GM23248 (cell line): ENCODE data around the gene COL15A1.

Experiments
- EZH2 ChIP-seq: fragments of 200-600 bp; sonication (generic); IDR thresholded peaks from 2 replicates; pipeline ENCODE4 v1.6.1; 2018; ENCODE audit warnings: antibody characterized with exemption, mild to moderate bottlenecking; ENCODE audit not compliant: insufficient read depth, poor library complexity, severe bottlenecking
- EZH2phosphoT487 ChIP-seq: fragments of 200-600 bp; sonication (generic); IDR thresholded peaks from 2 replicates; pipeline ENCODE4 v1.6.1; 2018; ENCODE audit warnings: antibody characterized with exemption, moderate library complexity, mild to moderate bottlenecking, low read depth; ENCODE audit not compliant: insufficient read depth

GRCh38 chr9:98897745-98898144, 46.0 kb upstream of the COL15A1 start:
- TF ChIP-seq EZH2phosphoT487 = no peak
- no peak for TF ChIP-seq EZH2
